HepG2 (cell line): ENCODE results near the gene NDRG3. TPM values are rescaled to one million over a fixed set of nuclear protein-coding genes. Genes with fewer than 3 reads are reported as not detected.

Experiments
- AKAP8 ChIP-seq: sonication (generic); formaldehyde crosslinking; IDR thresholded peaks from 2 replicates; pipeline ENCODE4 v1.5.1; 2020; ENCODE audit warnings: mild to moderate bottlenecking, missing genetic modification reagents
- ATF7-NPFF ChIP-seq: sonication (generic); formaldehyde crosslinking; IDR thresholded peaks from 2 replicates; pipeline ENCODE4 v1.8.1; 2023; ENCODE audit warnings: mild to moderate bottlenecking, low read depth, missing genetic modification reagents, moderate library complexity
- DMAP1 ChIP-seq: IDR thresholded peaks from 2 replicates; pipeline ENCODE4 v1.6.1; 2016
- EED ChIP-seq: sonication (generic); formaldehyde crosslinking; IDR thresholded peaks from 2 replicates; pipeline ENCODE4 v1.5.0; 2020; ENCODE audit warnings: mild to moderate bottlenecking, missing genetic modification reagents
- EZH2 ChIP-seq: conservative IDR thresholded peaks from 2 replicates; pipeline ENCODE4 v1.6.1; 2012; ENCODE audit warnings: mild to moderate bottlenecking, low read depth, low read length, moderate library complexity
- MTF2 ChIP-seq: sonication (generic); formaldehyde crosslinking; IDR thresholded peaks from 2 replicates; pipeline ENCODE4 v1.5.0; 2020; ENCODE audit warnings: missing genetic modification reagents, borderline replicate concordance
- NR0B2 ChIP-seq: sonication (generic); formaldehyde crosslinking; IDR thresholded peaks from 2 replicates; pipeline ENCODE4 v1.4.0; 2020; ENCODE audit warnings: mild to moderate bottlenecking, missing genetic modification reagents
- SNAPC2 ChIP-seq: sonication (generic); formaldehyde crosslinking; IDR thresholded peaks from 2 replicates; pipeline ENCODE4 v1.8.1; 2022; ENCODE audit warnings: mild to moderate bottlenecking, missing genetic modification reagents
- TCF7L2 ChIP-seq: IDR thresholded peaks from 2 replicates; pipeline ENCODE4 v1.6.1; 2011; ENCODE audit warnings: mild to moderate bottlenecking, low read depth, low read length, moderate library complexity
- TOE1 ChIP-seq: sonication (generic); formaldehyde crosslinking; IDR thresholded peaks from 2 replicates; pipeline ENCODE4 v1.4.0; 2020; ENCODE audit warnings: mild to moderate bottlenecking, missing genetic modification reagents
- ZNF383 ChIP-seq: sonication (generic); formaldehyde crosslinking; IDR thresholded peaks from 2 replicates; pipeline ENCODE4 v1.4.0; 2020; ENCODE audit warnings: missing genetic modification reagents, mild to moderate bottlenecking, borderline replicate concordance
- ZNF460 ChIP-seq: sonication (generic); formaldehyde crosslinking; IDR thresholded peaks from 2 replicates; pipeline ENCODE4 v1.5.1; 2020; ENCODE audit warnings: missing genetic modification reagents, mild to moderate bottlenecking, borderline replicate concordance
- ZNF569 ChIP-seq: sonication (generic); formaldehyde crosslinking; IDR thresholded peaks from 2 replicates; pipeline ENCODE4 v1.5.0; 2020; ENCODE audit warnings: mild to moderate bottlenecking, missing genetic modification reagents, moderate library complexity, borderline replicate concordance
- ZNF747 ChIP-seq: sonication (generic); formaldehyde crosslinking; IDR thresholded peaks from 2 replicates; pipeline ENCODE4 v1.8.1; 2023; ENCODE audit warnings: missing genetic modification reagents, mild to moderate bottlenecking, borderline replicate concordance
- polyA plus RNA-seq, 8 experiments: library from polyadenylated mRNA; depleted of rRNA in 3 of 8; stranded (reverse) in 7 of 8; unstranded in 1 of 8; fragments of >200 nt; fragmentation: Illumina TruSeq in 4 of 8; extraction: Trizol in 4 of 8; gene quantifications; 2 replicates each; pipeline versions ENCODE4 v1.2.1 to v1.2.3, GENCODE V29; 2011 to 2016; ENCODE audit warnings: low read depth in 4 of 8, missing spikeins in 1 of 8, mixed read lengths in 1 of 8; ENCODE audit not compliant: insufficient read depth in 1 of 8
- total RNA-seq, 5 experiments: library from RNA; depleted of rRNA; stranded (reverse); fragments of >200 nt; fragmentation: Illumina TruSeq; extraction: Trizol; gene quantifications; 2 replicates each; pipeline ENCODE4 v1.2.3, GENCODE V29; 2016; ENCODE audit warnings: low read depth in 1 of 5
- TF ChIP-seq, protein P1 (sequence below): sonication (generic); formaldehyde crosslinking; IDR thresholded peaks from 2 replicates; pipeline ENCODE4 v1.4.0; 2020; ENCODE audit warnings: missing genetic modification reagents

Gene NDRG3
- total and polyA plus RNA-seq, 2 of the 13 experiments (the other 11 are each of a cell fraction or from before 2014, with no cell fraction given): 36.0 to 40.5 TPM

DNA sequence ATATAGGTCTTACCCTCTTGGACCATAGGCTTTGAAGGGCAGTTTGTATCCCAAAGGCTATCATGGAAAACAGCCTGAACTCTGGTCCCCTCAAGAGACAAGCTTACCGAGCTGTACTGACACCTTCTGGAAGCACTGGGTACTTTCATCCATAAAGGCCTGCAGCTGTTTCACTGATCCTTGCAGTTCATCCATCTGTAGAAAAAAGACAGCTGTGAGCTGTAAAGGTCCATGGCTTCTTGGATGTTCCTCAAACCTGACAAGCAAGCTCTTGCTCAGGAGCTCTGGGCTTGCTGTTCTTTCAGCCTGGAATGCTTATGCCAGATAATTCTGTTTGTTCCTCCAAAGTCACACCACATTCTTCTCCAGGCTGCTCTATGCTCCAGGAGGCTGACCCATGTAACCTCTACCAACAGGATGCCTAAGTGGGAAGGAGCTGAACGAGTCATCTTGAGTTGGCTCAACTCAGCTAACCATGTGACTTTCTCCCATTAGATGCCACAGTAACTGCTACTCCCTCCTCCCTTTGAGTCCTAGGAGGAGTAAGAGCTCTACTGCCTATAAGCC lies 8.8 kb upstream of the NDRG3 start (continued):
- TF ChIP-seq SNAPC2 (CRISPR knock-in tag) (no peak), ZNF747 (no peak), ZNF383 (CRISPR knock-in tag) (0 out of 2 replicates have a peak, but pooled peaks have one; percentile 66), TCF7L2 (no peak), EZH2 (no peak), AKAP8 (CRISPR knock-in tag) (no peak), ZNF460 (CRISPR knock-in tag) (no peak), DMAP1 (CRISPR knock-in tag) (no peak), TOE1 (CRISPR knock-in tag) (no peak), EED (CRISPR knock-in tag) (no peak), NR0B2 (no peak), ZNF569 (CRISPR knock-in tag) (no peak), ATF7-NPFF (CRISPR knock-in tag) (no peak), MTF2 (no peak)
- TF ChIP-seq, protein P1, sequence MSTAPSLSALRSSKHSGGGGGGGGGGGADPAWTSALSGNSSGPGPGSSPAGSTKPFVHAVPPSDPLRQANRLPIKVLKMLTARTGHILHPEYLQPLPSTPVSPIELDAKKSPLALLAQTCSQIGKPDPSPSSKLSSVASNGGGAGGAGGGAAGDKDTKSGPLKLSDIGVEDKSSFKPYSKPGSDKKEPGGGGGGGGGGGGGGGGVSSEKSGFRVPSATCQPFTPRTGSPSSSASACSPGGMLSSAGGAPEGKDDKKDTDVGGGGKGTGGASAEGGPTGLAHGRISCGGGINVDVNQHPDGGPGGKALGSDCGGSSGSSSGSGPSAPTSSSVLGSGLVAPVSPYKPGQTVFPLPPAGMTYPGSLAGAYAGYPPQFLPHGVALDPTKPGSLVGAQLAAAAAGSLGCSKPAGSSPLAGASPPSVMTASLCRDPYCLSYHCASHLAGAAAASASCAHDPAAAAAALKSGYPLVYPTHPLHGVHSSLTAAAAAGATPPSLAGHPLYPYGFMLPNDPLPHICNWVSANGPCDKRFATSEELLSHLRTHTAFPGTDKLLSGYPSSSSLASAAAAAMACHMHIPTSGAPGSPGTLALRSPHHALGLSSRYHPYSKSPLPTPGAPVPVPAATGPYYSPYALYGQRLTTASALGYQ (CRISPR knock-in tag): no peak
